HCT116 (cell line): ENCODE measurements around the gene SH3D19. TPM values are rescaled to one million over a fixed set of nuclear protein-coding genes. Genes with fewer than 3 reads are reported as not detected.

Source experiments
- ATAC-seq: fragments of 200-7000 bp; cut with Tn5 transposase; 2 replicates; pipeline ENCODE4 v1.9.1; 2020; ENCODE audit warnings: mild to moderate bottlenecking, moderate library complexity
- BruUV-seq: library from RNA; stranded (reverse); fragments of 400-500 nt; replicated peaks from 2 replicates; lab custom pipeline; 2021; lab: Mats Ljungman, UMichigan
- CTCF ChIA-PET: fragments of 300-600 bp; sonication (Branson Sonifier 250); formaldehyde crosslinking; loops from one replicate; lab custom pipeline; 2021; ENCODE audit warnings: antibody characterized with exemption; lab: Charles Lee
- POLR2A ChIA-PET: fragments of 300-600, 350-600 bp; sonication (Branson Sonifier 250); formaldehyde crosslinking; loops from one replicate; lab custom pipeline; 2021; ENCODE audit warnings: antibody characterized with exemption; lab: Charles Lee
- RAD21 ChIA-PET, 2 experiments: fragments of 300-600 bp; sonication (Branson Sonifier 250); formaldehyde crosslinking; loops; one replicate each; lab custom pipeline; 2023; ENCODE audit warnings: low total read pairs in 2 of 2; ENCODE audit not compliant: uncharacterized antibody in 2 of 2, unreplicated experiment in 2 of 2, low non-redundant PET in 1 of 2; lab: Charles Lee
- DNase-seq: peaks from one replicate; pipeline ENCODE4 v3.0.0-alpha.2; 2010; ENCODE audit warnings: low read depth, low spot score
- H2AFZ ChIP-seq: fragments of 200-600 bp; shearing (Covaris generic), sonication (generic); 2 replicates; pipeline ENCODE4 v1.6.1; 2017; ENCODE audit warnings: low read depth, mixed run types, mixed read lengths, antibody characterized with exemption, low read length; ENCODE audit not compliant: poor library complexity, severe bottlenecking
- H3K27ac ChIP-seq: 2 replicates; pipeline ENCODE4 v1.5.1; 2012; ENCODE audit warnings: low read depth, low read length
- H3K27me3 ChIP-seq: fragments of 200-600 bp; sonication (generic); 2 replicates; pipeline ENCODE4 v1.6.1; 2016; ENCODE audit warnings: mixed run types, low read length, mixed read lengths; ENCODE audit not compliant: insufficient read depth
- H3K36me3 ChIP-seq, 2 experiments: fragments of 200-500 bp in 1 of 2; fragments of 200-600 bp in 1 of 2; sonication (Bioruptor generic) in 1 of 2; sonication (generic) in 1 of 2; 2 replicates each; pipeline versions ENCODE4 v1.5.1 to v1.6.1; 2014 to 2016; ENCODE audit warnings: low read length in 2 of 2, inconsistent platforms in 1 of 2, mixed read lengths in 1 of 2, mixed run types in 1 of 2; ENCODE audit not compliant: insufficient read depth in 2 of 2, control insufficient read depth in 1 of 2
- H3K4me1 ChIP-seq, 2 experiments: fragments of 200-600 bp in 1 of 2; sonication (generic) in 1 of 2; 2 replicates each; pipeline versions ENCODE4 v1.5.1 to v1.6.1; 2012 to 2017; ENCODE audit warnings: low read length in 2 of 2, inconsistent platforms in 1 of 2, mild to moderate bottlenecking in 1 of 2, mixed read lengths in 1 of 2, mixed run types in 1 of 2, moderate library complexity in 1 of 2; ENCODE audit not compliant: insufficient read depth in 2 of 2, control insufficient read depth in 1 of 2
- H3K4me2 ChIP-seq: fragments of 200-600 bp; sonication (generic); 2 replicates; pipeline ENCODE4 v1.6.1; 2017; ENCODE audit warnings: mixed run types, low read length, mixed read lengths
- H3K4me3 ChIP-seq, 2 experiments: fragments of 200-600 bp in 1 of 2; sonication (generic) in 1 of 2; replicated peaks in 1 of 2; 2 replicates each; pipeline ENCODE4 v1.5.1; 2011 to 2016; ENCODE audit warnings: low read length in 2 of 2, control low read depth in 1 of 2, low read depth in 1 of 2, mild to moderate bottlenecking in 1 of 2, mixed read lengths in 1 of 2, mixed run types in 1 of 2
- H3K79me2 ChIP-seq: fragments of 200-600 bp; sonication (generic); 2 replicates; pipeline ENCODE4 v1.6.1; 2017; ENCODE audit warnings: mild to moderate bottlenecking, mixed run types, low read length, moderate library complexity, mixed read lengths; ENCODE audit not compliant: insufficient read depth
- H3K9ac ChIP-seq: fragments of 200-600 bp; sonication (generic); 2 replicates; pipeline ENCODE4 v1.6.1; 2016; ENCODE audit warnings: low read length, mixed read lengths
- H3K9me2 ChIP-seq: fragments of 200-600 bp; sonication (generic), shearing (Covaris generic); 2 replicates; pipeline ENCODE4 v1.6.1; 2017; ENCODE audit warnings: mixed run types, mild to moderate bottlenecking, moderate library complexity; ENCODE audit not compliant: insufficient read depth
- H3K9me3 ChIP-seq, 2 experiments: fragments of 200-500 bp in 1 of 2; fragments of 200-600 bp in 1 of 2; sonication (Bioruptor generic) in 1 of 2; sonication (generic) in 1 of 2; 2 replicates each; pipeline ENCODE4 v1.6.1; 2014 to 2017; ENCODE audit warnings: low read length in 2 of 2, mixed read lengths in 2 of 2, inconsistent platforms in 1 of 2, low read depth in 1 of 2, mild to moderate bottlenecking in 1 of 2, mixed run types in 1 of 2, moderate library complexity in 1 of 2; ENCODE audit not compliant: control insufficient read depth in 1 of 2, insufficient read depth in 1 of 2
- H4K20me1 ChIP-seq: fragments of 200-600 bp; sonication (generic), shearing (Covaris generic); 2 replicates; pipeline ENCODE4 v1.6.1; 2017; ENCODE audit warnings: mixed run types, mild to moderate bottlenecking, moderate library complexity; ENCODE audit not compliant: insufficient read depth
- ATF3 ChIP-seq: IDR thresholded peaks from 2 replicates; pipeline ENCODE4 v1.6.1; 2012
- CEBPB ChIP-seq: IDR thresholded peaks from 2 replicates; pipeline ENCODE4 v1.6.1; 2012; ENCODE audit warnings: low read depth
- EGR1 ChIP-seq: IDR thresholded peaks from 2 replicates; pipeline ENCODE4 v1.6.1; 2012; ENCODE audit warnings: low read depth
- ELF1 ChIP-seq: IDR thresholded peaks from 2 replicates; pipeline ENCODE4 v1.6.1; 2012; ENCODE audit warnings: low read depth, borderline replicate concordance
- EZH2 ChIP-seq: fragments of 200-600 bp; sonication (generic); IDR thresholded peaks from 2 replicates; pipeline ENCODE4 v1.6.1; 2017; ENCODE audit warnings: antibody characterized with exemption, mixed run types
- SIN3A ChIP-seq: IDR thresholded peaks from 2 replicates; pipeline ENCODE4 v1.6.1; 2012; ENCODE audit warnings: low read depth
- TCF7L2 ChIP-seq: IDR thresholded peaks from 2 replicates; pipeline ENCODE4 v1.7.0; 2011; ENCODE audit warnings: borderline replicate concordance, inconsistent platforms; ENCODE audit not compliant: insufficient read depth, insufficient read length; ENCODE audit errors: extremely low read depth
- ZBTB33 ChIP-seq: IDR thresholded peaks from 2 replicates; pipeline ENCODE4 v1.6.1; 2011; ENCODE audit warnings: mild to moderate bottlenecking, low read length, moderate library complexity; ENCODE audit not compliant: insufficient replicate concordance; ENCODE audit errors: extremely low read depth
- ZFX ChIP-seq: fragments of 450-650 bp; IDR thresholded peaks from 2 replicates; pipeline ENCODE4 v1.6.1; 2017
- intact Hi-C: fragments of 100-400 bp; cut with micrococcal nuclease; formaldehyde crosslinking; loops from 2 replicates; pipeline ENCODE4 v1.10.0; 2022
- total RNA-seq: library from RNA; stranded (reverse); gene quantifications from one replicate; pipeline ENCODE4 v1.2.1, GENCODE V29; 2021; ENCODE audit not compliant: unreplicated experiment

SH3D19 gene
- total RNA-seq, 1 experiment from 2014 or later: 37.5 TPM

- H3K9me2 ChIP-seq: no peaks in the 10 kb centered on the region
- CTCF ChIA-PET: no interaction called here
- no peak for TF ChIP-seq EZH2
- TF ChIP-seq ZFX: no peak
- no peak for TF ChIP-seq CEBPB
- TF ChIP-seq TCF7L2: no peak
- no peak for TF ChIP-seq EGR1
- TF ChIP-seq ZBTB33: no peak
- no peak for TF ChIP-seq ATF3
- no peak for TF ChIP-seq ELF1
- TF ChIP-seq SIN3A: no peak
- TF ChIP-seq, all 23 proteins: peak for 0
- H3K79me2 ChIP-seq: no peaks in the 10 kb centered on the region
- no TSS peak for BruUV-seq
- ATAC-seq (no peak), DNase-seq (no peak)
- no peaks in the 10 kb centered on the region for H3K27me3 ChIP-seq
- H3K9ac ChIP-seq: no peak overlapping the region
- H3K9me3 ChIP-seq: no peaks in the 10 kb centered on the region
- H3K27ac ChIP-seq: no peak overlapping the region
- ChIA-PET POLR2A (no interaction called here), RAD21 (no interaction called here)
- intact Hi-C loops: no loop called here
- H3K36me3 ChIP-seq: no peaks in the 10 kb centered on the region
- H3K4me2 ChIP-seq: no peak overlapping the region
- H2AFZ ChIP-seq: no peak overlapping the region
- no peaks in the 10 kb centered on the region for H4K20me1 ChIP-seq
- H3K4me3 ChIP-seq: no peak overlapping the region
- peaks cover 10 to 40% of the 10 kb centered on the region in 2 experiments for H3K4me1 ChIP-seq
Observed at GRCh38 chr4:151329217-151330007, 4.0 kb upstream of the SH3D19 start.
